ENCODE data around the gene GLI3. TPM values are rescaled to one million over a fixed set of nuclear protein-coding genes. Genes with fewer than 3 reads are reported as not detected.

GLI3 gene
- total RNA-seq, 1 donor from 2014 or later, result 136 TPM

DNA sequence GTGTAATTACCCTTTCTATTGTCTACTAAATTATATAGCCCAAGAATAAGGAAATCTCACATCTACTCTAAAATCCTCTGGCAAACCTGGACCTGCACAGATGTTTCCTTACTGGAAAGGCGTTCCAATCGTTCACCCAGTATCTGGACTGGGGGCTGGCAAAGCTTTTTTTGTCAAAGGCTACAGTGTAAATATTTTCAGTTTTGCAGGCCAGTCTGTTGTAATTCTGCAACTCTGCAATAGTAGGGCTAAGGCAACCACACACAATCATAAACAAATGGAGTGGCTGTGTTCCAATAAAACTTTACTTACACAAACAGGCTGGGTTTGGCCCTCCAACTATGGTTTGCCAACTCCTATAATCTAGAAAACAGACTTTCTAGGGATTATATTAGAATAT is 56.2 kb downstream of the GLI3 start:
- Mint-ChIP-seq H3K9me3 (peaks cover 5% of the 10 kb centered on the region), H3K36me3 (ENCODE audit: low read depth) (peaks cover 35% of the 10 kb centered on the region), H3K4me3 (no peak overlapping the region), H3K4me1 (peaks cover 56% of the 10 kb centered on the region), H3K27me3 (ENCODE audit: low read depth) (no peaks in the 10 kb centered on the region), H3K27ac (ENCODE audit: unreplicated experiment) (no peak overlapping the region)
- TF ChIP-seq CTCF (conservative IDR thresholded peaks at IDR 0.05), result no peak
- DNase-seq (ENCODE audit: low read depth, low spot score), result no peak

GRCh38 chr7:42176724-42177101 is 60.3 kb downstream of the GLI3 start:
- TF ChIP-seq CTCF (conservative IDR thresholded peaks at IDR 0.05), result no peak
- Mint-ChIP-seq H3K27me3 (ENCODE audit: low read depth) (no peaks in the 10 kb centered on the region), H3K27ac (ENCODE audit: unreplicated experiment) (no peak overlapping the region), H3K36me3 (ENCODE audit: low read depth) (peaks cover 30% of the 10 kb centered on the region), H3K4me3 (no peak overlapping the region), H3K9me3 (peaks cover 5% of the 10 kb centered on the region), H3K4me1 (peaks cover 66% of the 10 kb centered on the region)
- no peak for DNase-seq (ENCODE audit: low read depth, low spot score)

- H3K27ac Mint-ChIP-seq (ENCODE audit: unreplicated experiment), result peak overlapping the region; percentile 24
Observed at GRCh38 chr7:42175834-42176723, 60.9 kb downstream of the GLI3 start.

DNA sequence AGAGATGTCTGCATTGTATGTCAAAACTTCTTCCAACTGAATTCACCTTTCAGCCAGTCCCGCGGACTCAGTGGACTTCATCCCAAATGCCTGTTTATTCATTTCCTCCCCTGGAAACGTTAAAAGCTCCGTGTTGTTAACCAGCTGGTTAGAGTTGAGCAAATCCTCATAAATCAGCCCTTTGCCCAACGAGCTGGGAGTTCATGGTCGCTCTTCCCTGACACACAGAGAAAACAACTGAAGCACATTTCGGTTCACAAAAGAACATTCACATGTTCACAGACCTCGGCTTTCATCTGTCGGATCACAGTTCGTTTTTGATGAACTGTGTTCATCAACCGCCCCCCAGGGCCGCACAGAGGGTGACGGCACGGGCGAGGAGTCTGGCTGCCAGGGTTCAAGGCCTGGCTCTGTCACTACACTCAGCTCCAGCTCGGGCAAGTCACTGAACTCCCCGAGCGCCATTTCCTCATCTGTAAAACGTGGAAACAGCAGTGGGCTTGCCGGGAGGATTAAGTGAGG is 62.6 kb downstream of the GLI3 start:
- Mint-ChIP-seq H3K4me1 (peaks cover 63% of the 10 kb centered on the region), H3K9me3 (peaks cover 2% of the 10 kb centered on the region), H3K27me3 (ENCODE audit: low read depth) (no peaks in the 10 kb centered on the region), H3K4me3 (no peak overlapping the region), H3K27ac (ENCODE audit: unreplicated experiment) (peak overlapping the region; percentile 3), H3K36me3 (ENCODE audit: low read depth) (peaks cover 16% of the 10 kb centered on the region)
- no peak for TF ChIP-seq CTCF (conservative IDR thresholded peaks at IDR 0.05)
- no peak for DNase-seq (ENCODE audit: low read depth, low spot score)

More at GRCh38 chr7:42175834-42176723, 60.9 kb downstream of the GLI3 start:
- TF ChIP-seq CTCF (conservative IDR thresholded peaks at IDR 0.05), result no peak
- peaks cover 5% of the 10 kb centered on the region for H3K9me3 Mint-ChIP-seq
- H3K27me3 Mint-ChIP-seq (ENCODE audit: low read depth), result no peaks in the 10 kb centered on the region
- H3K4me3 Mint-ChIP-seq, result no peak overlapping the region
- peaks cover 67% of the 10 kb centered on the region for H3K4me1 Mint-ChIP-seq
- peaks cover 27% of the 10 kb centered on the region for H3K36me3 Mint-ChIP-seq (ENCODE audit: low read depth)
- DNase-seq (ENCODE audit: low read depth, low spot score), result no peak

- H3K4me1 Mint-ChIP-seq, result peaks cover 42% of the 10 kb centered on the region
- DNase-seq (ENCODE audit: low read depth, low spot score), result no peak
- no peak overlapping the region for H3K4me3 Mint-ChIP-seq
- no peak for TF ChIP-seq CTCF (conservative IDR thresholded peaks at IDR 0.05)
- no peaks in the 10 kb centered on the region for H3K27me3 Mint-ChIP-seq (ENCODE audit: low read depth)
- peaks cover 13% of the 10 kb centered on the region for H3K36me3 Mint-ChIP-seq (ENCODE audit: low read depth)
- no peak overlapping the region for H3K27ac Mint-ChIP-seq (ENCODE audit: unreplicated experiment)
- H3K9me3 Mint-ChIP-seq, result no peaks in the 10 kb centered on the region
Observed at GRCh38 chr7:42170724-42171123, 66.3 kb downstream of the GLI3 start.

Measured in neural crest cell (in vitro differentiated cells).